OCI-LY1 (cell line): ENCODE results near the gene PAEP.
"Not testable (repeated sequence)": the region's sequence is repeated elsewhere in the genome, so short reads cannot be mapped to it uniquely, and the experiment has no call there.

Experiments
- CTCF ChIP-seq: fragments of 200-600 bp; sonication (generic), shearing (Covaris generic); IDR thresholded peaks from 2 replicates; pipeline ENCODE4 v1.5.1; 2017; ENCODE audit warnings: mild to moderate bottlenecking, antibody characterized with exemption, low read length, moderate library complexity, mixed read lengths
- EZH2 ChIP-seq: fragments of 200-600 bp; sonication (generic), shearing (Covaris generic); IDR thresholded peaks from 2 replicates; pipeline ENCODE4 v1.8.0; 2017; ENCODE audit warnings: borderline replicate concordance, mixed run types, mild to moderate bottlenecking, antibody characterized with exemption, low read length, moderate library complexity, mixed read lengths

DNA sequence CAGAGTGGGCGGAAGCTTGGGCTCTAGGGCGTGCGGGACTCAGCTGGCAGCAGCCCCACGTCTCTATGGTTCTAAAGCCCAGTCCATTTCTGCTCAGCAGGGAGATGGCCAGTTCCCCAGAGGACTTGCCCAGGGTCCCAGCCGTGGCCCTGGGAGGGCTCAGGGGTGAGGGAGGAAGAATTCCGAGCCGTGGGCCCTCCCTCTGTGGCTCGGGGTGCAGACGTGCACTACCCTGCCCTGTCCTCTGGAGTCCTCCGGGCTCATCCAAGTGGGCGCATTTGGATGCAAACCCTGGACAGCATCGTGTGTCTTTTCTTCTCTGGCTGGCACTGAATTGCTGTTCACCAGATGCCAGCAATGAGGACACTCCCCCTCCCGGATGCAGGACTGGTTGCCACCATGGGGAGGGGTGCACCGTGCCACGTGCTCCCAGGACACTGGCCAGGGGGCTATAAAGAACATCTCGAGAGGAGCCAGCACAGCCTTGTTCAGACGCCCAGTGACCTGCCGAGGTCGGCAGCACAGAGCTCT is 15.8 kb upstream of the PAEP start, which contains the start of gene OBP2A:
- TF ChIP-seq CTCF, EZH2: not testable (repeated sequence)
